Smooth muscle cell of bladder (primary cell): ENCODE data around the gene SUGP1. TPM values are rescaled to one million over a fixed set of nuclear protein-coding genes. Genes with fewer than 3 reads are reported as not detected.

Experiments
- total RNA-seq: library from RNA; depleted of rRNA; stranded (reverse); fragments of >200 nt; gene quantifications from 2 replicates; pipeline ENCODE4 v1.2.3, GENCODE V29; 2014

The SUGP1 gene, protein sequence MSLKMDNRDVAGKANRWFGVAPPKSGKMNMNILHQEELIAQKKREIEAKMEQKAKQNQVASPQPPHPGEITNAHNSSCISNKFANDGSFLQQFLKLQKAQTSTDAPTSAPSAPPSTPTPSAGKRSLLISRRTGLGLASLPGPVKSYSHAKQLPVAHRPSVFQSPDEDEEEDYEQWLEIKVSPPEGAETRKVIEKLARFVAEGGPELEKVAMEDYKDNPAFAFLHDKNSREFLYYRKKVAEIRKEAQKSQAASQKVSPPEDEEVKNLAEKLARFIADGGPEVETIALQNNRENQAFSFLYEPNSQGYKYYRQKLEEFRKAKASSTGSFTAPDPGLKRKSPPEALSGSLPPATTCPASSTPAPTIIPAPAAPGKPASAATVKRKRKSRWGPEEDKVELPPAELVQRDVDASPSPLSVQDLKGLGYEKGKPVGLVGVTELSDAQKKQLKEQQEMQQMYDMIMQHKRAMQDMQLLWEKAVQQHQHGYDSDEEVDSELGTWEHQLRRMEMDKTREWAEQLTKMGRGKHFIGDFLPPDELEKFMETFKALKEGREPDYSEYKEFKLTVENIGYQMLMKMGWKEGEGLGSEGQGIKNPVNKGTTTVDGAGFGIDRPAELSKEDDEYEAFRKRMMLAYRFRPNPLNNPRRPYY
- total RNA-seq: 26.5 and 33.8 TPM in 2 replicates

DNA sequence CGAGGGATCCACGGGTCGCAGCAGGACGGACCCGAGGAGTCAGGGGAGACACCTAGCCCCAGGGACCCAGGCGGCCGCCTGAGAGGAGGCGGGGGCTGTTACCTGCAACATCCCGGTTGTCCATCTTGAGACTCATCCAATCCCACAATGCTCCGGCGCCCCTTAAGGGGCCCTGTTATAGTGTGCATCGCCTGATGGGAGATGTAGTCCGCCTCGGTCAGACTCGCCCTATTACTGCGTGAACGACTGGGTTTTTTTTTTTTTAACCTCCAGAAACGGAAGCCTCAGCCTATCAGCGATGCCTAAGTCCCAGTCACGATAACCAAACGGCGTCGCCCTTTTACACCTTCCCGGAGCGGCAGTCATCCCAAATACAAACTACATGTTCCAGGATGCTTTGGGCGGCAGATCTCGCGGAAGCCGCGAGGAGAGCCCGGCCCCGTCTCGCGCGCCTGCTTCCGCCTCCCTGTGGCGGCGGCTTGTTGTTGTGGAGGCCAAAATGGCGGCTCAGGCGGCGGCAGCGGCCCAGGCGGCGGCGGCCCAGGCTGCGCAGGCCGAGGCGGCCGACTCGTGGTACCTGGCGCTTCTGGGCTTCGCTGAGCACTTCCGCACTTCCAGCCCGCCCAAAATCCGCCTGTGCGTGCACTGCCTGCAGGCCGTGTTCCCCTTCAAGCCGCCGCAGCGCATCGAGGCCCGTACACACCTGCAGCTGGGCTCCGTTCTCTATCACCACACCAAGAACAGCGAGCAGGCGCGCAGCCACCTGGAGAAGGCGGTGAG lies at the start of gene SUGP1, which contains the start of gene MAU2:
Gene SUGP1, minus strand, starts transcription at position 149 of the 780 bp plus-strand sequence. Its CDS starts 13 bp downstream, at position 136.
Gene MAU2, plus strand, starts transcription at position 469 of the 780 bp plus-strand sequence. Its CDS starts 31 bp downstream, at position 500.

Other genes starting within 250 kb of the SUGP1 start
- 28.9 and 31.7 TPM in 2 replicates for gene TMEM161A, start 182.0 kb downstream of the SUGP1 start, total RNA-seq
- 0.09 and 0.14 TPM in 2 replicates for gene MEF2B, start 150.2 kb downstream of the SUGP1 start, total RNA-seq
- gene BORCS8, start 128.4 kb downstream of the SUGP1 start, total RNA-seq: 15.5 and 17.5 TPM in 2 replicates
- 56.2 and 64.3 TPM in 2 replicates for gene RFXANK, start 128.3 kb downstream of the SUGP1 start, total RNA-seq
- 3.3 and 4.7 TPM in 2 replicates for gene NR2C2AP, start 117.1 kb downstream of the SUGP1 start, total RNA-seq
- not detected in 2 replicates for gene NCAN, start 108.6 kb downstream of the SUGP1 start, total RNA-seq
- gene TM6SF2, start 47.2 kb downstream of the SUGP1 start, total RNA-seq: 1.3 and 2.0 TPM in 2 replicates
- 16.8 and 27.0 TPM in 2 replicates for gene MAU2, start 320 bp upstream of the SUGP1 start, total RNA-seq
- gene GATAD2A, start 85.2 kb upstream of the SUGP1 start, total RNA-seq: 17.8 and 30.2 TPM in 2 replicates
- 1.4 and 1.8 TPM in 2 replicates for gene TSSK6, start 195.0 kb upstream of the SUGP1 start, total RNA-seq
- 405 and 429 TPM in 2 replicates for gene NDUFA13, start 195.7 kb upstream of the SUGP1 start, total RNA-seq
- 0.57 and 0.92 TPM in 2 replicates for gene YJEFN3, start 208.4 kb upstream of the SUGP1 start, total RNA-seq
- 0.14 and 0.37 TPM in 2 replicates for gene CILP2, start 217.8 kb upstream of the SUGP1 start, total RNA-seq